Measurements from ENCODE around the gene NUTM2A. TPM values are rescaled to one million over a fixed set of nuclear protein-coding genes. Genes with fewer than 3 reads are reported as not detected.
"Not testable (repeated sequence)": the region's sequence is repeated elsewhere in the genome, so short reads cannot be mapped to it uniquely, and the experiment has no call there.

Gene NUTM2A
- 0.59 TPM for total RNA-seq

GRCh38 chr10:87225148-87225547 is at the start of gene NUTM2A:
Gene NUTM2A (plus strand): TSS chr10:87225448. CDS start chr10:87225831, 383 bp downstream.
- DNase-seq: not testable (repeated sequence)

- DNase-seq: not testable (repeated sequence)
These were observed 47.7 kb upstream of the NUTM2A start for GRCh38 chr10:87177587-87177986.

- DNase-seq: not testable (repeated sequence)
These were observed 40.8 kb upstream of the NUTM2A start for GRCh38 chr10:87184421-87184820.

GRCh38 chr10:87186016-87186415 is 39.2 kb upstream of the NUTM2A start:
- not testable (repeated sequence) for DNase-seq

GRCh38 chr10:87187573-87187972 is 37.7 kb upstream of the NUTM2A start:
- DNase-seq: not testable (repeated sequence)

- not testable (repeated sequence) for DNase-seq
These were observed 33.4 kb upstream of the NUTM2A start for GRCh38 chr10:87191841-87192240.

GRCh38 chr10:87200924-87201323 is 24.3 kb upstream of the NUTM2A start:
- peak; percentile 2 for DNase-seq

GRCh38 chr10:87204801-87205200 is 20.4 kb upstream of the NUTM2A start:
- DNase-seq: not testable (repeated sequence)

GRCh38 chr10:87206922-87207321 is 18.3 kb upstream of the NUTM2A start:
- not testable (repeated sequence) for DNase-seq

GRCh38 chr10:87210309-87210708 is 14.9 kb upstream of the NUTM2A start:
- DNase-seq: not testable (repeated sequence)

GRCh38 chr10:87211848-87212247 is 13.4 kb upstream of the NUTM2A start:
- DNase-seq: not testable (repeated sequence)

GRCh38 chr10:87213150-87213765 is 12.0 kb upstream of the NUTM2A start:
- DNase-seq: not testable (repeated sequence)

GRCh38 chr10:87213806-87214205 is 11.4 kb upstream of the NUTM2A start:
- not testable (repeated sequence) for DNase-seq

GRCh38 chr10:87216120-87216519 is 9.1 kb upstream of the NUTM2A start:
- not testable (repeated sequence) for DNase-seq

- not testable (repeated sequence) for DNase-seq
These were observed 5.9 kb upstream of the NUTM2A start for GRCh38 chr10:87219370-87219769.

GRCh38 chr10:87222789-87223188 is 2.5 kb upstream of the NUTM2A start:
- DNase-seq: not testable (repeated sequence)

- DNase-seq: not testable (repeated sequence)
These were observed 3.0 kb downstream of the NUTM2A start for GRCh38 chr10:87228247-87228646.

GRCh38 chr10:87229211-87229610 is 4.0 kb downstream of the NUTM2A start:
- not testable (repeated sequence) for DNase-seq

GRCh38 chr10:87234854-87235253 is 9.6 kb downstream of the NUTM2A start:
- not testable (repeated sequence) for DNase-seq

GRCh38 chr10:87237244-87237643 is 12.0 kb downstream of the NUTM2A start:
- DNase-seq: not testable (repeated sequence)

- not testable (repeated sequence) for DNase-seq
These were observed 14.1 kb downstream of the NUTM2A start for GRCh38 chr10:87239346-87239808.

- DNase-seq: not testable (repeated sequence)
These were observed 16.9 kb downstream of the NUTM2A start for GRCh38 chr10:87242192-87242591.

GRCh38 chr10:87247335-87247734 is 22.1 kb downstream of the NUTM2A start:
- DNase-seq: not testable (repeated sequence)

GRCh38 chr10:87248818-87249353 is 23.6 kb downstream of the NUTM2A start:
- DNase-seq: not testable (repeated sequence)

All from skin of body (tissue), 2 donors.